CD4-positive, alpha-beta T cell (primary cell): ENCODE measurements around the gene ABHD14A. TPM values are rescaled to one million over a fixed set of nuclear protein-coding genes. Genes with fewer than 3 reads are reported as not detected.

Source experiments
- ATAC-seq: fragments of 200-7000 bp; cut with Tn5 transposase; one replicate; pipeline ENCODE4 v1.10.0; 2022; ENCODE audit warnings: mild to moderate bottlenecking; ENCODE audit not compliant: poor library complexity
- CTCF ChIA-PET: fragments of 350-600 bp; sonication (Branson Sonifier 250); formaldehyde crosslinking; loops from one replicate; lab custom pipeline; 2021; ENCODE audit warnings: antibody characterized with exemption, inconsistent platforms; lab: Charles Lee
- POLR2A ChIA-PET: fragments of 350-600 bp; sonication (Branson Sonifier 250); formaldehyde crosslinking; loops from one replicate; lab custom pipeline; 2021; ENCODE audit warnings: antibody characterized with exemption, inconsistent platforms; lab: Charles Lee
- DNase-seq, 14 experiments: peaks; one replicate each; pipeline ENCODE4 v3.0.0-alpha.2; 2013 to 2020; ENCODE audit warnings: mixed read lengths in 2 of 14
- H3K27ac ChIP-seq, 2 donors: one replicate each; pipeline versions ENCODE4 v1.5.1 to v1.7.0; 2013; ENCODE audit warnings: low read length in 2 of 2, low read depth in 1 of 2, mild to moderate bottlenecking in 1 of 2
- H3K27me3 ChIP-seq, 2 experiments: 1 replicate in 1 of 2; 2 replicates in 1 of 2; pipeline versions ENCODE4 v1.6.1 to v1.7.0; 2013; ENCODE audit warnings: low read length in 2 of 2, control low read depth in 1 of 2, mild to moderate bottlenecking in 1 of 2, moderate library complexity in 1 of 2; ENCODE audit not compliant: insufficient read depth in 2 of 2, control insufficient read depth in 1 of 2
- H3K36me3 ChIP-seq: one replicate; pipeline ENCODE4 v1.6.1; 2013; ENCODE audit warnings: low read length, control low read depth; ENCODE audit not compliant: insufficient read depth
- H3K4me1 ChIP-seq: one replicate; pipeline ENCODE4 v1.6.1; 2013; ENCODE audit warnings: low read length, control low read depth; ENCODE audit not compliant: insufficient read depth
- H3K4me3 ChIP-seq: one replicate; pipeline ENCODE4 v1.5.1; 2013; ENCODE audit warnings: mild to moderate bottlenecking, low read length, moderate library complexity
- H3K9me3 ChIP-seq, 2 experiments: 1 replicate in 1 of 2; 2 replicates in 1 of 2; pipeline versions ENCODE4 v1.6.1 to v1.7.0; 2013; ENCODE audit warnings: low read length in 2 of 2, mild to moderate bottlenecking in 2 of 2, control low read depth in 1 of 2, moderate library complexity in 1 of 2; ENCODE audit not compliant: control insufficient read depth in 1 of 2, insufficient read depth in 1 of 2
- H3K27ac Mint-ChIP-seq: one replicate; pipeline ENCODE4 v1.8.0; 2020; ENCODE audit warnings: mixed read lengths
- H3K27me3 Mint-ChIP-seq: one replicate; pipeline ENCODE4 v1.8.0; 2021; ENCODE audit warnings: mixed read lengths
- H3K36me3 Mint-ChIP-seq: one replicate; pipeline ENCODE4 v1.8.0; 2021; ENCODE audit warnings: low read depth, mixed read lengths
- H3K4me1 Mint-ChIP-seq: one replicate; pipeline ENCODE4 v1.8.0; 2021; ENCODE audit warnings: low read depth, mixed read lengths
- H3K4me3 Mint-ChIP-seq: one replicate; pipeline ENCODE4 v1.8.0; 2020; ENCODE audit warnings: mild to moderate bottlenecking, mixed read lengths
- H3K9me3 Mint-ChIP-seq: one replicate; pipeline ENCODE4 v1.8.0; 2020; ENCODE audit warnings: mixed read lengths
- intact Hi-C, 2 experiments: fragments of 100-400 bp; cut with DNase I in 1 of 2; cut with micrococcal nuclease in 1 of 2; formaldehyde crosslinking; loops; one replicate each; pipeline versions ENCODE4 v1.15.1 to v1.9.0; 2023 to 2025; cut with DNase I, micrococcal nuclease
- total RNA-seq, 174 experiments: library from RNA in 2 of 174; stranded (reverse) in 2 of 174; gene quantifications; one replicate each; pipeline ENCODE4 v1.2.3 and lab custom pipeline; 2021 to 2026
- TF ChIP-seq, protein P1 (sequence below): fragments of 200-600 bp; IDR thresholded peaks from one replicate; pipeline ENCODE4 v1.8.0; 2022; ENCODE audit warnings: antibody characterized with exemption, mild to moderate bottlenecking

Gene ABHD14A
- total RNA-seq, 2 experiments from 2014 or later, result 9.5 to 10.6 TPM

DNA sequence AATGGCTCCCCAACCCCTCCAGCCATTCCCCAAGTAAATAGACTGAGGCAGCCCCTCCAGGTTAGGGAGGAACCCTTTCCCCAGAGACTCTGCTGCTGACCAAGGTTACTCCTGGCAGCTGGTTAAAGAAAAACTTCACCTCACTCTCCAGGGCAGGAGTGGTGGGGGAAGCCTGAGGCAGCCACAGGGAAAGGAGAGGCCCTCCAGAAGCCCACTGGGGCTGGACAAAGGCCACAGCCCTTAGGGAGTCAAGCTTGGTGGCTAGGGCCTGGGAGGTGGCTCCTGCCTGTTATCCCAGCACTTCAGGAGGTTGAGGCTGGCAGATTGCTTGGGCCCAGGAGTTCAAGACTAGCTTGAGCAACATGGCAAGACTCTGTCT is 9.4 kb downstream of the ABHD14A start:
- Histone ChIP-seq H3K4me3 (no peak overlapping the region), H3K9me3 (no peaks in the 10 kb centered on the region), H3K27me3 (no peaks in the 10 kb centered on the region), H3K27ac (peak overlapping the region; percentile 29 to 53), H3K4me1 (peaks cover 40% of the 10 kb centered on the region), H3K36me3 (no peaks in the 10 kb centered on the region)
- peak overlapping the region; percentile 38 for H3K4me3 Mint-ChIP-seq
- H3K4me1 Mint-ChIP-seq, result peaks cover 20% of the 10 kb centered on the region
- ChIA-PET CTCF (interaction anchor here (2.5 to 3.8 kb wide), 2 partner anchors 11 to 18 kb away, joined by 6 to 46 read pairs; partner anchors contain the start of genes ABHD14A and ABHD14B), POLR2A (interaction anchor here (1.2 to 3.9 kb wide), 3 partner anchors 10 to 17 kb away, joined by 5 to 32 read pairs (median 24); partner anchors contain the start of genes ABHD14B, PCBP4 and RPL29)
- intact Hi-C loops, result no loop called here
- no peaks in the 10 kb centered on the region for H3K9me3 Mint-ChIP-seq
- peak overlapping the region; percentile 59 for H3K27ac Mint-ChIP-seq
- ATAC-seq, result no peak
- H3K36me3 Mint-ChIP-seq, result no peaks in the 10 kb centered on the region
- DNase-seq, result no peak
- TF ChIP-seq, protein P1, sequence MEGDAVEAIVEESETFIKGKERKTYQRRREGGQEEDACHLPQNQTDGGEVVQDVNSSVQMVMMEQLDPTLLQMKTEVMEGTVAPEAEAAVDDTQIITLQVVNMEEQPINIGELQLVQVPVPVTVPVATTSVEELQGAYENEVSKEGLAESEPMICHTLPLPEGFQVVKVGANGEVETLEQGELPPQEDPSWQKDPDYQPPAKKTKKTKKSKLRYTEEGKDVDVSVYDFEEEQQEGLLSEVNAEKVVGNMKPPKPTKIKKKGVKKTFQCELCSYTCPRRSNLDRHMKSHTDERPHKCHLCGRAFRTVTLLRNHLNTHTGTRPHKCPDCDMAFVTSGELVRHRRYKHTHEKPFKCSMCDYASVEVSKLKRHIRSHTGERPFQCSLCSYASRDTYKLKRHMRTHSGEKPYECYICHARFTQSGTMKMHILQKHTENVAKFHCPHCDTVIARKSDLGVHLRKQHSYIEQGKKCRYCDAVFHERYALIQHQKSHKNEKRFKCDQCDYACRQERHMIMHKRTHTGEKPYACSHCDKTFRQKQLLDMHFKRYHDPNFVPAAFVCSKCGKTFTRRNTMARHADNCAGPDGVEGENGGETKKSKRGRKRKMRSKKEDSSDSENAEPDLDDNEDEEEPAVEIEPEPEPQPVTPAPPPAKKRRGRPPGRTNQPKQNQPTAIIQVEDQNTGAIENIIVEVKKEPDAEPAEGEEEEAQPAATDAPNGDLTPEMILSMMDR, result no peak
- no peaks in the 10 kb centered on the region for H3K27me3 Mint-ChIP-seq

DNA sequence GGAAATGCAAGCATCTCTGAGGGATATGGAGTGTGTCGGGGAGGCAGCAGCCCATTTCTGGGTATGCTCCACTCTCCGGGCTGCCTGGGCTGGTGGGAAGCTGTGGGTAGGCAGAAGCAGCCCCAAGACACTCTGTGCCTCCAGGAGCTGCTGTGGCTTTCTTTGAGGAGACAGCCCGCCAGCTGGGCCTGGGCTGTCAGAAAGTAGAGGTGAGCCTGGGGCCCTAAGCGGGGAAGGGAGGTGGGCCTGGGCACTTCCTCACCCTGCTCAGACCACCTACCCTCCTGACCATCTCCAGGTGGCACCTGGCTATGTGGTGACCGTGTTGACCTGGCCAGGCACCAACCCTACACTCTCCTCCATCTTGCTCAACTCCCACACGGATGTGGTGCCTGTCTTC is 10.2 kb downstream of the ABHD14A start:
- ChIA-PET POLR2A (interaction anchor here (1.2 to 3.9 kb wide), 2 partner anchors 10 to 11 kb away, joined by 5 to 32 read pairs; partner anchors contain the start of genes ABHD14B and RPL29), CTCF (interaction anchor here (2.5 to 3.8 kb wide), 2 partner anchors 12 to 17 kb away, joined by 6 to 46 read pairs; partner anchors contain the start of genes ABHD14A and ABHD14B)
- peak overlapping the region; percentile 59 for H3K27ac Mint-ChIP-seq
- intact Hi-C loops, result no loop called here
- H3K36me3 Mint-ChIP-seq, result no peaks in the 10 kb centered on the region
- H3K9me3 Mint-ChIP-seq, result no peaks in the 10 kb centered on the region
- H3K4me3 Mint-ChIP-seq, result no peak overlapping the region
- TF ChIP-seq, protein P1, result no peak
- H3K4me1 Mint-ChIP-seq, result peaks cover 20% of the 10 kb centered on the region
- Histone ChIP-seq H3K36me3 (no peaks in the 10 kb centered on the region), H3K9me3 (no peaks in the 10 kb centered on the region), H3K27ac (no peak overlapping the region), H3K4me1 (peaks cover 40% of the 10 kb centered on the region), H3K27me3 (no peaks in the 10 kb centered on the region), H3K4me3 (no peak overlapping the region)
- H3K27me3 Mint-ChIP-seq, result no peaks in the 10 kb centered on the region
- DNase-seq (no peak), ATAC-seq (no peak)

DNA sequence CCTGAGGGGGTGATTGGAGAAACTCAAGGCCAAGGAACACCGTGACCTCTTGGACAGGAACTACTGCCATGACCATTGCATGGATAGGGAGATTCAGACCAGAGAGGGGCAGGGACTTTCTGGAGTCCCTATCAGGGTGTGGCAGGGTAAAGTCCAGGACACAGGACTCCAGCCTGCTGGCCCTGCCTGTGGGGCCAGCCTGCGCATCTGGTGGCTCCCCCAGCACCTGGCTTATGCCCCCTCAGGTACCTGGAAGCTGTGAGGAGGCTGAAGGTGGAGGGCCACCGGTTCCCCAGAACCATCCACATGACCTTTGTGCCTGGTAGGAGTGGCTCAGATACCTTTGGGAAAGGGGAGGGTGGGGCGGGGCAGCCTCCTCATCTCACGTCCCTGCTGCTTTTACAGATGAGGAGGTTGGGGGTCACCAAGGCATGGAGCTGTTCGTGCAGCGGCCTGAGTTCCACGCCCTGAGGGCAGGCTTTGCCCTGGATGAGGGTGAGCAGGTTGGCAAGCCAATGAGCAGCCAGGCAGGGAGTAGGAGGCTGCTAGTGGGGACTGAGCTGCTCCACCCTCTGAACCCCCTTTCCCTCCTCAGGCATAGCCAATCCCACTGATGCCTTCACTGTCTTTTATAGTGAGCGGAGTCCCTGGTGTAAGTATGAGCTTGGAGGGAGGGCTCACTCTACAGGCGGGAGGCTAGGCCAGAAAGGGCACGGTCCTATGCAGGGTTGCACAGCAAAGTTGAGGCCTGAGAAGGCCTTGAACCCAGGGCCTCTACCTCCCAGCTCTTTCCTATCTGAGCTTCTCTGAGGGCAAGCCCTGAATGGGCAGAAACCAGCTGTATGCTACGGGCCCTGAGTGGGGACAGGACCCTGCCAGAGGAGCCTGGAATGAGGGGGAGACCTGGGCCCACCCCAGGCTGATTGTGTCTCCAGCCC is 11.4 kb downstream of the ABHD14A start:
- Mint-ChIP-seq H3K27ac (peak overlapping the region; percentile 59), H3K4me3 (no peak overlapping the region)
- CTCF ChIA-PET, result interaction anchor here (2.1 kb wide), 1 partner anchor 12 kb away, joined by 11 read pairs; the partner anchor contains the start of genes ABHD14A and ABHD14B

More for the DNA sequence above, 11.4 kb downstream of the ABHD14A start:
- DNase-seq (no peak), ATAC-seq (no peak)
- Mint-ChIP-seq H3K9me3 (no peaks in the 10 kb centered on the region), H3K36me3 (peaks cover 3% of the 10 kb centered on the region), H3K4me1 (peaks cover 22% of the 10 kb centered on the region), H3K27me3 (no peaks in the 10 kb centered on the region)
- POLR2A ChIA-PET, result no interaction called here
- Histone ChIP-seq H3K4me1 (peaks cover 29% of the 10 kb centered on the region), H3K27ac (no peak overlapping the region), H3K4me3 (no peak overlapping the region), H3K27me3 (no peaks in the 10 kb centered on the region), H3K36me3 (no peaks in the 10 kb centered on the region), H3K9me3 (no peaks in the 10 kb centered on the region)
- TF ChIP-seq, protein P1, result no peak
- intact Hi-C loops, result no loop called here
